Measurements from ENCODE around the gene ZNF524. TPM values are rescaled to one million over a fixed set of nuclear protein-coding genes. Genes with fewer than 3 reads are reported as not detected.

Gene ZNF524
- total RNA-seq, 1 donor from 2014 or later, result 13.0 TPM

DNA sequence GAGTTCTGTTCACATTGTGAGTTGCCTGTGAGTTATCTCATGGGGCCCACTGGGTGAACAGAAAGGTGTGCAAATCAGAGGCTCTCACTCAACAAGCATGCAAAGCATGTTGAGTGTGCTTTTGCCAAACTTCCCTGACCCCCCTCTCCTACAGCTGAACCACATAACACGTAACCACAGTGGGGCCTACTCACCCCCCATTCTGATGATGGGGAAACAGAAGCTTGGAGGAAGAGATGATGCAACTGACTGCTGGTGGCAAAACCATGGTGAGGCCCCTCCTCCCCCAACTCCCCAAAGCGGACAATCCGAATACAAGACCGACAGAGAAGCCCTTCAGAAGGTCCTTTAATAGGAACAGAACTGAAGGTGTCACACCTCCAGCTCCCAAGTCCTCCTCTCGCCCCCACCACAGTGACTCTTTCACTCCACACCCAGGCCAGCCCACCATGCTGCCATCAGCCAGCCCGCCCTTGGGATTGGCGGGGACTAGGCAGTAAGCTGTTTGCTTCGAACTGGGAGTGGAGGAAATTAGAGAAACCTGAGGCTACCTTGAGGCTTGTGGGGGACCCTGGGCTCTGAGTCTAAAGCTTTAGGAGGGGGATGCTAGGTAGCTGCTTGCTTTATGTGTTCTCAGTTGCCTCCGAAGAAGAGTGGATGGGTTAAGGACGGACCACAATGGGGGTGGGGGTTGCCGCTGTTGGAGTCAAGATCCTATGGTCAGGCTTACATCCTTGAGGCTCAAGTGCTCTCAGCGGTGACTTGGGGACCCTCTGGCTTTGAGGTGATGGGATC, 20.5 kb downstream of the ZNF524 start:
- DNase-seq (ENCODE audit: low spot score), result no peak

DNA sequence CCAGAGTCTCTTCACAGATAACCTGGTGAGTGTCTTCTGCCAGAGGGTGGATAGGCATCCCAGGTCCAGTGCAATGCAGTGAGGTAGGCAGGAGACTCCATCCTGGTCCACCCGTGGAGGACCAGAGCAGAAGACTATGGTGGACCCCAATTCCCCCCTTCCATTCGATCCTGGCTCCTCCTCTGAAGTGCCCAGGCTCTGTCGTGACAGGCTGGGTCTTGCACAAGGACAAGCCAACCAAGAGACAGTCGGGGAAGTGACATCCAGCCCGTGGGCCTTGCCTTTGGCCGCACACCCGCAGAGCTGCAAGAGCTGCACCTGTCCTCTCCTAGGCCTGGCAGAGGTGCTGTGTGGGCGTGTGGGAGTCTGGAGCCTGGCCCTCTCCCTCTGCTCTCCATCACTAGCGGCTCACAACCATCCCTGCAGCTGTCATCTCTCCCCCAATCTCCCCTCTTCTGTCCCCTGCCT, 21.2 kb downstream of the ZNF524 start:
- no peak for DNase-seq (ENCODE audit: low spot score)

DNA sequence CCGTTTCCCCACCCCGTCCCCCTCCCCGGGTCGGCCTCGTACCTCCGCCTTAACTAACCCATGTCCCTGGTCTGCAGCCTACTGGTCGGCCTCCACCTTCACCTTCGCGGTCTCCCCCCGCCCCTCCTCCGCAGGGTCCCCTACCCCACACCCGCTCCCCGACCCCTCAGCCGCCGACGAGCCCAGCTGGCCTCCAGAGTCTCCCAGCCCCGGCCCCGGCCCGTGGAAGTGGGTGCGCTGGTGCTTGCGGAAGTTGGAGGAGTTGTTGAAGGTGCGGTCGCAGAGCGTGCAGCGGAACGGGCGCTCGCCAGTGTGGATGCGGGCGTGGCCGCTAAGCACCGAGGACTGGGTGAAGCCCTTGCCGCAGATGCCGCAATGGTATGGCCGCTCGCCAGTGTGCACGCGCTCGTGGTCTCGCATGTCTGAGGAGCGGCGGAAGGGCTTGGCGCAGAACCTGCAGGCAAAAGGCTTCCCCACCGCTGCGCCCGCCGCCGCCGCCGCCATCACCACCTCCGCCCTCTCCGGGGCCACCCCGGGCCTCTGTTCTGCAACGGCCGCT, 21.7 kb downstream of the ZNF524 start:
- DNase-seq (ENCODE audit: low spot score), result no peak

- DNase-seq (ENCODE audit: low spot score), result no peak
Measured at GRCh38 chr19:55622242-55622969, 22.3 kb downstream of the ZNF524 start.

- no peak for DNase-seq (ENCODE audit: low spot score)
Measured at GRCh38 chr19:55623130-55623529, 23.0 kb downstream of the ZNF524 start.

DNA sequence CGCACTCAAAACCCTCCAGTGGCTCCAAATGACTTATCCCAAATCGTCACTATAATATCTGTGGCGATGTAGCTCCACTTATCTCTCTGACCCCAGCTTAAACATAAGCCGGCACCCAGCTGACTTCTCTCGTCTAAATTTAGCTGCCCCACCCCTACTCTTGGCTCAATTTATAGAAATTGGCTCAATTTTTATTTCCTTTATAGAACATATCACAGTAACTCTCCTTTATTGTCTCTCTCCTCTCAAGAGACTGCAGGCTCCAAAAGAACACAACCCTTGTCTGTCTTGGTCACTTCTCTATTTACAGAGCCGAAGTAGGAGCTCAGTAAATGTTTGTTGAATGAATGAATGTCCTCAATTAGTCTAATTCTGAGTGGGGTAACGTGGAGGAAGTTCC, 23.5 kb downstream of the ZNF524 start:
- DNase-seq (ENCODE audit: low spot score), result no peak

DNA sequence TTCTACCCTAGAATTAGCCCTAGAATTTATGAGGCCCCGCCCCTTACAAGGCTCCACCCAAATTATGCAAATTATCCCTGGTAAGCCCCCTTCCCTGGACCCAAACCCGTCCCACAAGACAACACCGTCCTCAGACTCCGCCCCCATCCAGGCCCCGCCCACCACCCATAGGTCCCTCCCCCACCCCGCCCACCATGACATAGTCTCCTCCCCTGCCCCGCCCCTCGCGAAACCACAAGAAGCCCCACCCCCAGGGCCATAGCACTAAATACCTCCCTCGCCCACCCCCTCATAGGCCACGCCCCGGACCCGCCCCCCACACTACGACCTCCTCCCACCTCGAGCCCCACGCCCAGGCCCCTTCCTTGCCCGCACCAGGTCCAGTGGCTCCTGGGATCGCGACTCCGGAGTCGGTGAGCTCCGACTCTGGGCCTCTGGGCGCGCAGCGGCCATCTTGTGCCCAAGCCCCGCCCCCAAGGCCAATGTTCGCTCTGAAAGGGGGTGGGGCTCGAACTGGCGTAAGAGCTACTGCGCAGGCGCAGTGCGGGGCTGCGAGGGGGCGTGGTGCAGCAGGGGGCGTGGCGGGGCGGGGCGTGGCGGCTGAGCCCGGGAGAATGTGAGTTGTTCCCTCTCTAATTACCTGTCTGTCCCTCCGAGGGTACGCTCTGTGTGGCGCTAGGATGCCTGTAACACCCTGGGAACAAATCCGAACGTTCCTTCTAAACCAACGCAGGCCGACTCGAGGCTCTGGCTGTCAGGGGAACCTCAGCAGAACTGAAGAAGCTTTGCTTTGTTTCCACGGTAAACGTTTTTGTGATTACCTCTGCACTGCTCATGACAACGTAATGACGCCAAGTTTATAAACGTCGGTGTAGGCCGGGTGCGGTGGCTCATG, 24.3 kb downstream of the ZNF524 start, which contains the start of gene ZNF784:
TSS of gene ZNF784 (minus strand) at position 458 of the 895 bp plus-strand sequence. CDS start at position 453, 5 bp downstream.
- peak; percentile 94 for DNase-seq (ENCODE audit: low spot score)

- no peak for DNase-seq (ENCODE audit: low spot score)
Measured at GRCh38 chr19:55625004-55625326, 24.9 kb downstream of the ZNF524 start.

DNA sequence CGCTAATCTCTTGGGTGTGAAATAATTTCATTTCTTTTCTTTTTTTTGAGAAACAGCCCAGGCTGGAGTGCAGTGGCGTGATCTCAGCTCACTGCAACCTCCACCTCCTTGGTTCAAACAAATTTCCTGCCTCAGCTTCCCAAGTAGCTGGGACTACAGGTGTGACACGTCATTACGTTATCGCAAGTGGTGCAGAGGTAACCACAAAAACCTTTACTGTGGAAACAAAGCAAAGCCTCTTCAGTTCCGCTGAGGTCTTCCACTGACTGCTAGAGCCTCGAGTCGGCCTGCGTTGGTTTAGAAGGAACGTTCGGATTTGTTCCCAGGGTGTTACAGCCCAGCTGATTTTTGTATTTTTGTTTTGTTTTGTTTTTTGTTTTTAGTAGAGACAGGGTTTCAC, 26.3 kb downstream of the ZNF524 start:
- DNase-seq (ENCODE audit: low spot score), result no peak

GRCh38 chr19:55632463-55632834, 32.4 kb downstream of the ZNF524 start:
- DNase-seq (ENCODE audit: low spot score), result peak; percentile 93

GRCh38 chr19:55633861-55634260, 33.8 kb downstream of the ZNF524 start:
- DNase-seq (ENCODE audit: low spot score), result no peak

- DNase-seq (ENCODE audit: low spot score), result no peak
Measured at GRCh38 chr19:55635334-55635717, 35.2 kb downstream of the ZNF524 start.

GRCh38 chr19:55635856-55636440, 35.9 kb downstream of the ZNF524 start:
- no peak for DNase-seq (ENCODE audit: low spot score)

- DNase-seq (ENCODE audit: low spot score), result no peak
Measured at GRCh38 chr19:55636723-55637122, 36.6 kb downstream of the ZNF524 start.

- DNase-seq (ENCODE audit: low spot score), result no peak
Measured at GRCh38 chr19:55637534-55637933, 37.4 kb downstream of the ZNF524 start.

DNA sequence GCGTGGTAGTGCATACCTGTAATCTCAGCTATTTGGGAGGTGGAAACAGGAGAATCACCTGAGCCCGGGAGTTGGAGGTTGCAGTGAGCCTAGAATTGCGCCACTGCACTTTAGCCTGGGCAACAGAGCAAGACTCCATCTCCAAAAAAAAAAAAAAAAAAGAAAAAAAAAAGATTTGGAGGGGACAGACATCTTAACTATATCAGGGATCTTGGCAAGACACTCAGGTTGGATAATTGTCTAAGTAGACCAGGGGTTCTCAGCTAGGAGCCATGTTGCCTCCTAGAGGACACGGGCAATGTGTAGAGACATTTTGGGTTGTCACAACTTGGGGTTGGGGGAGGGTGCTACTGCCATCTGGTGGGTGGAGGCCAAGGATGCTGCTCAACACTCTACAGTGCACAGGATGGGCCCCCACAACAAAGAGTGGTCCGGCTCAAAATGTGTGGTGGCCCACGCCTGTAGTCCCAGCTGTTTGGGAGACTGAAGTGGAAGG, 38.8 kb downstream of the ZNF524 start:
- DNase-seq (ENCODE audit: low spot score), result no peak

GRCh38 chr19:55640043-55640576, 40.0 kb downstream of the ZNF524 start:
- peak; percentile 65 for DNase-seq (ENCODE audit: low spot score)

DNA sequence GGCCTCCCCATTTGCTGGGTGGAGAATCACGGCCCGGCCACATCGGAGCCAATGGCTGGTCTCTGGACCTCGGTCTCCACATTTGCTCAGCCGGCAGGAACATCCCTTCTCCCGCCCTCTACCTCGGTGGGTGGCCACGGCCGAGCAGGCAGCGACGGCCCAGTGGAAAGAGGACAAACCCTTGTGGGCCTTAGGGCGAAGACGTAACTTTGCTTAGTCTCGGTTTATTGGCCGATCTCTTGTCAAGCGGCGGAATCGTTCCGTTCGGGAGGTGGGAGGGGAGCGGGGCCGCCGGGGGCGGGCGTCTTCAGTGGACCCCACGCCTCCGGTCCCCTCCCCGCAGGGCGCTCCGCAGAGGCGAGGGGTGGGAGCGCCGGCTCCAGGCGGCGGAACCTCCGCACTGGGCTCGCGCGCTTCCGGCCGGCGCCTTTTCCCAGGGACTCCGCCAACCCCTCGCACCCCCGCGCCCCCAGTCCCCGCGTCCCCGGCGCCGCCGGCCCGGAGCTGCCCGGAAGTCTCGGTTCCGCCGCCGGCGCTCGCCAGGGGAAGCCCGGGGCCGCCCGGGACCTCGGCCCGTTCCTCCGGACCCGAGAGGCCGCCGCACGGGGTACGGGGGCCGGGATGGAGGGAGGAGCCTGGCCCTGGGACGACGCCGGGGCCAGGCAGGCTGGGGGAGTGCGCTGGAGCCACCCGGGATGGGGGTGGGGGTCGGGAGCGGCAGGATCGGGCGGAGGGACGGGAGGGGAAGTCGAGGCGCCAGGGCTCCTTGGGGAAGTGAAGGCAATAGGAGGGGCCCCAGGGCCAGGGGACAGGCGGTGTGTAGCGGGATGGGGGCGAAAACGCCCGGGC, 40.7 kb downstream of the ZNF524 start, which contains the start of gene ZNF580:
TSS of gene ZNF580 (plus strand) at position 426 of the 849 bp plus-strand sequence. CDS start 1,507 bp downstream, outside the sequence.
- DNase-seq (ENCODE audit: low spot score), result peak; percentile 76

- no peak for DNase-seq (ENCODE audit: low spot score)
Measured at GRCh38 chr19:55641426-55642152, 41.5 kb downstream of the ZNF524 start.

Data from ureter (tissue), 1 donor.